GM19463 (cell line): ENCODE measurements around the gene CD96.
"Not testable (repeated sequence)": the region's sequence is repeated elsewhere in the genome, so short reads cannot be mapped to it uniquely, and the experiment has no call there.

Experiments
- ATAC-seq: cut with Tn5 transposase; IDR thresholded peaks from one replicate; pipeline ENCODE4 v1.9.1; 2021; ENCODE audit warnings: mild to moderate bottlenecking, moderate library complexity; ENCODE audit not compliant: unreplicated experiment

CD96 gene

DNA sequence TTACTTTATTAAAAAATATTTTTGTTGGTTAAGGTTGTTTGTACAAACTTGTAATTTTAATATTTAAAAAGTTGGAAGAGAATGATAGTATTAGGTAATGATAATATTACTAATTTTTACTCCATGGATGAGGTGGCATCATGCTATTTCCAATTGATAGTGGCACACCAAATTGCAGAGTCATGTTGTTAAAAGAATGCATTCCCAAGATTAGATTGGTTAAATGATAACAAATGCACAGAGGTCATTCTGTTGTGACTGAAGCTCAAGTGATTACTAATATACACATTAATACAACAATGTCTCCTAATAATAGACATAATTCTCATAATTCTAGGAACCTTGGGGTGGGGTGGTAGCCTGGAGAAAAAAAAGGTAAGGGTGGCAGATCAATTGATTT, 126.3 kb downstream of the CD96 start:
- no peak for ATAC-seq

GRCh38 chr3:111668888-111669488, 127.0 kb downstream of the CD96 start:
- no peak for ATAC-seq

GRCh38 chr3:111669926-111670630, 128.1 kb downstream of the CD96 start:
- no peak for ATAC-seq

DNA sequence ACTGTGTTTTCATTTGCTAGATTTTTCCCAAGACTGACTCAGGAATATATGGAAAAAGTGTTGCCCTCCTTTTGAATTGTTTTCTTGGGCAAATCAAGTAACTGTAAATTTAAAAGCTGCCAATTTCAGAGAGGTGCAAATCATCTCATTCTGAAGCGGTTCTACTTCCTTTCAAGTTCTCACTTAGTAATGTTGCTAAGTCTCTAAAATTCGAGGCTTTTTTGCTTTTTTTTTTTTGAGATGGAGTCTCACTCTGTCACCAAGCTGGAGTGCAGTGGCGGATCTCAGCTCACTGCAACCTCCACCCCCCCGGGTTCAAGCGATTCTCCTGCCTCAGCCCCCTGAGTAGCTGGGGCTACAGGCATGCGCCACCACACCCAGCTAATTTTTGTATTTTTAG, 130.5 kb downstream of the CD96 start:
- not testable (repeated sequence) for ATAC-seq

GRCh38 chr3:111675846-111676210, 133.8 kb downstream of the CD96 start:
- no peak for ATAC-seq

- ATAC-seq, result peak; percentile 21
Observed at GRCh38 chr3:111676211-111677006, 134.4 kb downstream of the CD96 start.

- no peak for ATAC-seq
Observed at GRCh38 chr3:111677007-111677392, 135.0 kb downstream of the CD96 start.

DNA sequence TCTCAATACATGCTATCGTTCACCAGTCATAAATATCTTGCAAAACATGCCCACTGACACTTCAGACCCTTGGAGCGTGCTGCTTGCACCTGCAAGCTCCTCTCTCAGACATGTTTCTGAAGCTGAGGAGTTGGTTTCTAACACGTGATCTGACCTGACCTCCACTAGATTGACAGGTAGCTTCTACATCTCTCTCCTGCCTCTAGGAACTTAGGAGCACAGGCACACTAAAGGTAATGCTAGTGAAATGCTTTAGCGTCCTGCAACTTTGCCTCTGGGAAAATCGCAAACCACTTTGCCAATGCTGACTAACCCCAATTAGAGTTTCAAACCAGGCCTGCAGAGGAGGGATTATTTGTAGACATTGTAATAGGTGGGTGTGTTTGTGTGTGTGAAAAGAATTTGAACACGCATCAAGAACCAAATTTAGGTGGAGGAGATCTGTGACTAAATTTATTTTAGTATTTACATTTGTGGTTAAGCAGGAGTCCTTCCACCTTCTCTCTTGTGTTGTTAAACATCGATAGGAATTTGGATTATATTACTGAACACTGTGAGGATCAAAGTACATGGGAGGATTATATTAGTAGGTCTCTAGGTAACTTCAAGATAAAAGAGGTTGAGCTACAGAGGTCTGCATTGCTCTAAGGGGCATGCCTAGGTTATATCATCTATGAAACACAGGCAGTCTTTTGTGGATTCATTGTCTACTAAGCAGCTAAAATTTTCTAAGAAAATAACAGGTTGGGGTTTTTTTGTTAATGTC, 139.8 kb downstream of the CD96 start:
- ATAC-seq, result no peak

- no peak for ATAC-seq
Observed at GRCh38 chr3:111684640-111685039, 142.6 kb downstream of the CD96 start.

- ATAC-seq, result no peak
Observed at GRCh38 chr3:111688190-111688800, 146.3 kb downstream of the CD96 start.

DNA sequence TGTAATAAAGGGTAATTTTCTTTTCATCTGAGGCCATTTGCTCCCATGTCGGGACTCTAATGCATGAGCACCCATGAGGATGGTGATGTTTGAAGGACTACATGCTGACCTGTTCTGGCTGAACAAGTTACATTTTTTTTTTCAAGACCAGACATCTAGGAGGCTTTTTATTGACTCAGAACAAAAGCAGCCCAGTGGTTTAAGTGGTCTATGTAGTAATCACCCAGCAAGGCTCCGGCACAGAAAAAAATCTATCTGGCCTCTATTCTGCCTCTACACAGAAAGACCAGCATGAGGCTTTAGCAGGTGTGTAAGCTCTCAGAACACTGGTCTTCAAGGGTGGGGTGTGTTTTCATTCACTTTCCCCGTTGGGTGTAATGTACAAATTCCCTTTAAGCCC, 148.2 kb downstream of the CD96 start:
- peak; percentile 82 for ATAC-seq

- ATAC-seq, result no peak
Observed at GRCh38 chr3:111691293-111691909, 149.4 kb downstream of the CD96 start.

DNA sequence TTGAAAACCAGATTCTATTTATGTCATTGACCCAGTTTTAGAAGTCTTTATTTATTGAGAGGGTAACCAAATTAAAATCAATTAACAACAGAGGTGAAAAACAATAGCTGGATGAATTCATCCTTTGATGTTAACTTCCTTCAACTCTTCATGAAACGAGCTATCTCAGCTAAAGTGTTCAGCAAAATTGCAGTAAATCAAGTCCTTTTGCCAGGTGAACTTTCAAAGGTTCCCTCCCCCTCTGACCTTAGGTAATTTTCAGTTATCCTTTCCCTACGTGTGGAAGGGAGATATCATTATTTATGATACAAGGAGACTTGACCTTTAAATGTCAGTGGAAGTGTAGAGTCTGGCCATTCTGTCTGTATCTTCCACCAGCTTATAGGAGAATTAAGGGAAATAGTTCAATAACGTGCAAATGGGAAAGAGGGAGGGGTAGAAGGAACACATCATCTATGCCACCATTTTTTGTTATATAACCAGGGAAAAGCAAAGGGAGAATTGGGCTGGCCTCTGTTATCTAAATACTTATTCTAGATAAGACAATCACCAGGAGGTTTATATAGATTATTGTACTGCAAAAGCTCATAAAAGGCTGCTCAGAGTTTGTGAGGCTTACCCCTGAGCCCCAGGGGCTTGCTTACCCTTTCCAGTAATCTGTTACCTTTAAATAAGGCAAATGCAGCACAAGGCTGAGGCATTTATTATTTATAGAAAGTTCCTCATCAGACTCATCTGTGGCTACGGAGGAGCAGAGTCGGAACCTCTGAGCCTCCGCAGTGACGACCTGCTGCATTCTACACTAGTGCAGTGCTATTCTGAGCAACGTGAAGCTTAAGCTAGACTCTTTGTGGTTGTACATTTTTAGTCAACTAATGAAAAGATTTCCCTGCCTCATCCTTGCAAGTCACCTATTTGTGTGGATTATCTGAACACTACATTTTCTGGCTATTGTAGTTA, 150.9 kb downstream of the CD96 start:
- ATAC-seq, result peak; percentile 56

DNA sequence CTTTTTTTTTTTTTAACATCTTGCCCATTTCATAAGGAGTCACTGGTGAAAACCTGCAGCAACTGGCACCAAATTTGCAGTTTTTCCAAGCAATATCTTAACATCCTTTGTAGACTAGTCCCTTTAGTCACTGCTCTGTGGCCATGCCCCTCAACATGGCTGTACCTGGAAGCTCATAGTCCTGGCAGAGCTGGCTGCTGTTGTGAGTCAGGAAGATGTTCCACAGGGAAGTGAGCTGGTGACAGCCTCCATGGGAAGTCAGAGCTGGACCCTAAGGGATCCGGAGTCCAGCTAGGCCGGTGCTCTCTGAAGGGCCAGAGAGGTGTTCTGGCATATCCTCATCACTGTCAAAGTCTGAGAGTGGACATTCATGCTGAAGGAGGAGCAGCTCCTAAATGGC, 152.5 kb downstream of the CD96 start:
- no peak for ATAC-seq

DNA sequence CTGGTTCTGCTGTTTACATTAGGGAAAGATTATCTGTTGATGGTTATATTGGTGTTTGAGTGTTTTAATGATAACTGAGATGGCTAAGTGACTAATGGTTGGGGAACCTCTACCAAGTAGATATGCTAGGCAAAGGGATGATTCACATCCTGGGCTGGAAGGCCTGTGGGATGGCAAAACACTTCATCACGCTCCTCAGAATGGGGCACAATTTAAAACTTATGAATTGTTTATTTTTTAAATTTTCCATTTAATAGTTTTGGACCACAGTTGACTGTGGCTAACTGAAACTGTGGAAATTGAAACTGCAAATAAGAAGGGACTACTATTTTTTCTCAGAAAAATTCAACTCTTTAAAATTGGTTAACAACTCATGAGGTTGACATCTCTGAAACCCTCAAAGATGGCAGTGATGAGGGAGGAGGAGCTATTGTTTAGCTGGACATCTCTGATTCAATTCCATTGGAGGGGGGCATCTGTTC, 153.7 kb downstream of the CD96 start:
- no peak for ATAC-seq

DNA sequence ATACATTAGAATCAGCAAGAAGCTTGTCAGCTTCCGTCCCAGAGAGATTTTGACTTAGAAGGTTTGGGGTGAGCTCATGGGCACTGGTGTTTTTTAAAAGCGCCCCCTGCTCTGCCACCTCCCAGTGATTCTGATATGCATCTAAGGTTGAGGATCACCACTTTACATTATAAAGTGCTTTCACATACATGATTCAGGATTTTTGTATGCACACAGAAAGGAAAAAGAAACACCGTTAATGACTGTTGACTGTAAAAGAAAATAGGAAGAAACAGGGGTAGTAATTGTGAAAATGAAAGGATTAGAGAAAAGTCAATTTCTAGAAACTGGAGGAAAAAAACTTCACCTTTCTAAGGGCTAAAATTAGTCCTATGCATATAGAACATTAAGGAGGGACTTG, 158.1 kb downstream of the CD96 start:
- peak; percentile 57 for ATAC-seq

GRCh38 chr3:111701292-111701906, 159.4 kb downstream of the CD96 start:
- ATAC-seq, result no peak
